Gastrocnemius medialis (tissue), 4 donors: ENCODE measurements around the gene FKBP6.

Experiments used
- POLR2A ChIP-seq, 2 donors: fragments of 450-650 bp; IDR thresholded peaks; one replicate each; pipeline ENCODE4 v1.6.1; 2017; ENCODE audit warnings: antibody characterized with exemption in 2 of 2, mild to moderate bottlenecking in 2 of 2, moderate library complexity in 2 of 2
- TF ChIP-seq, protein P1 (sequence below), 5 experiments: fragments of 450-650 bp in 3 of 5; fragments of 200-600 bp in 2 of 5; sonication (generic) in 2 of 5; IDR thresholded peaks in 4 of 5; conservative IDR thresholded peaks in 1 of 5; 1 replicate in 4 of 5; 2 replicates in 1 of 5; pipeline ENCODE4 v1.5.1; 2016 to 2019; ENCODE audit warnings: antibody characterized with exemption in 5 of 5, mild to moderate bottlenecking in 3 of 5, moderate library complexity in 3 of 5

DNA sequence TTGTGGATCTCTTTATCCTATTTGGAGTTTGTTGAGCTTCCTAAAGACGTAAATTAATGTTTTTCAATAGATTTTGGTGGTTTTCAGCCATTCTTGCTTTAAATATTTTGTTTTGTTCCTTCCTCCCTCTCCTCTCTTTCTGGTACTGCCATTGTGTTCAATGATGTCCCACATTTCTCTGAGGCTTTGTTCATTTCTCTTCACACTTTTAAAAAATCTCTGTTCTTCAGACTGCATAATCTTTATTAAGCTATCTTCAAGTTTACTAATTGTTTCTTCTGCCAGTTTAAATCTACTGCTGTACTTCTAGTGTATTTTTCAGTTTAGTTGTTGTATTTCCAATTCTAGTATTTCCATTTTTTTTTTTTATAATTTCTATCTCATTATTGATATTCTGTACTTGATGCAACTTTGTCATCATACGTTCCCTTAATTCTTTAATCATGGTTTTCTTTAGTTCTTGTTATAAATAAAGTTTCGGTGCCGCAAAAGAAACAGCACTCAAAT is 60.0 kb downstream of the FKBP6 start:
- no peak for TF ChIP-seq POLR2A (IDR thresholded peaks at IDR 0.05)
- TF ChIP-seq, protein P1, sequence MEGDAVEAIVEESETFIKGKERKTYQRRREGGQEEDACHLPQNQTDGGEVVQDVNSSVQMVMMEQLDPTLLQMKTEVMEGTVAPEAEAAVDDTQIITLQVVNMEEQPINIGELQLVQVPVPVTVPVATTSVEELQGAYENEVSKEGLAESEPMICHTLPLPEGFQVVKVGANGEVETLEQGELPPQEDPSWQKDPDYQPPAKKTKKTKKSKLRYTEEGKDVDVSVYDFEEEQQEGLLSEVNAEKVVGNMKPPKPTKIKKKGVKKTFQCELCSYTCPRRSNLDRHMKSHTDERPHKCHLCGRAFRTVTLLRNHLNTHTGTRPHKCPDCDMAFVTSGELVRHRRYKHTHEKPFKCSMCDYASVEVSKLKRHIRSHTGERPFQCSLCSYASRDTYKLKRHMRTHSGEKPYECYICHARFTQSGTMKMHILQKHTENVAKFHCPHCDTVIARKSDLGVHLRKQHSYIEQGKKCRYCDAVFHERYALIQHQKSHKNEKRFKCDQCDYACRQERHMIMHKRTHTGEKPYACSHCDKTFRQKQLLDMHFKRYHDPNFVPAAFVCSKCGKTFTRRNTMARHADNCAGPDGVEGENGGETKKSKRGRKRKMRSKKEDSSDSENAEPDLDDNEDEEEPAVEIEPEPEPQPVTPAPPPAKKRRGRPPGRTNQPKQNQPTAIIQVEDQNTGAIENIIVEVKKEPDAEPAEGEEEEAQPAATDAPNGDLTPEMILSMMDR (IDR thresholded peaks at IDR 0.05 in 4 of 5, conservative IDR thresholded peaks at IDR 0.05 in 1 of 5), result no peak
